Loucy (cell line): ENCODE data around the gene MSRB2.

Experiments
- H2AFZ ChIP-seq: fragments of 200-600 bp; sonication (generic); 2 replicates; pipeline ENCODE4 v1.6.0; 2016; ENCODE audit warnings: antibody characterized with exemption, mild to moderate bottlenecking, low read length, moderate library complexity
- H3F3A ChIP-seq: fragments of 200-600 bp; 2 replicates; pipeline ENCODE4 v1.6.0; 2016; ENCODE audit warnings: antibody characterized with exemption, low read depth, mild to moderate bottlenecking
- H3K27me3 ChIP-seq: fragments of 200-600 bp; sonication (generic); 2 replicates; pipeline ENCODE4 v1.6.1; 2014; ENCODE audit warnings: low read length, mild to moderate bottlenecking; ENCODE audit not compliant: insufficient read depth, poor library complexity, severe bottlenecking
- H3K36me3 ChIP-seq: fragments of 200-600 bp; sonication (generic); 2 replicates; pipeline ENCODE4 v1.6.1; 2016; ENCODE audit warnings: low read length; ENCODE audit not compliant: insufficient read depth
- H3K4me1 ChIP-seq: fragments of 200-600 bp; sonication (generic); 2 replicates; pipeline ENCODE4 v1.5.1; 2014; ENCODE audit warnings: low read length, mild to moderate bottlenecking; ENCODE audit not compliant: insufficient read depth, poor library complexity, severe bottlenecking
- H3K4me2 ChIP-seq: fragments of 200-600 bp; sonication (generic); 2 replicates; pipeline ENCODE4 v1.6.0; 2014; ENCODE audit warnings: antibody characterized with exemption, low read length, low read depth, mild to moderate bottlenecking; ENCODE audit not compliant: poor library complexity, severe bottlenecking
- H3K4me3 ChIP-seq: fragments of 200-600 bp; sonication (generic); 2 replicates; pipeline ENCODE4 v1.5.1; 2014; ENCODE audit warnings: low read length, mild to moderate bottlenecking, mixed read lengths; ENCODE audit not compliant: poor library complexity, severe bottlenecking
- H3K79me2 ChIP-seq: fragments of 200-600 bp; sonication (generic); 2 replicates; pipeline ENCODE4 v1.6.1; 2014; ENCODE audit warnings: low read length; ENCODE audit not compliant: insufficient read depth
- H3K9ac ChIP-seq: fragments of 200-600 bp; sonication (generic); 2 replicates; pipeline ENCODE4 v1.6.0; 2014; ENCODE audit warnings: mild to moderate bottlenecking, low read depth, low read length, moderate library complexity; ENCODE audit not compliant: poor library complexity, severe bottlenecking
- H3K9me2 ChIP-seq: fragments of 200-600 bp; sonication (generic); replicated peaks from 2 replicates; pipeline ENCODE4 v1.6.1; 2016; ENCODE audit warnings: low read depth, low read length, mixed read lengths
- H3K9me3 ChIP-seq: fragments of 200-600 bp; sonication (generic); 2 replicates; pipeline ENCODE4 v1.6.1; 2014; ENCODE audit warnings: mild to moderate bottlenecking, antibody characterized with exemption, low read length, low read depth; ENCODE audit not compliant: insufficient read depth
- H4K20me1 ChIP-seq: fragments of 200-600 bp; sonication (generic); 2 replicates; pipeline ENCODE4 v1.6.0; 2014; ENCODE audit warnings: antibody characterized with exemption, low read length, mild to moderate bottlenecking; ENCODE audit not compliant: insufficient read depth, poor library complexity, severe bottlenecking
- EZH2phosphoT487 ChIP-seq: fragments of 200-600 bp; IDR thresholded peaks from 2 replicates; pipeline ENCODE4 v1.6.1; 2018; ENCODE audit warnings: antibody characterized with exemption, mild to moderate bottlenecking, moderate library complexity, borderline replicate concordance
- TF ChIP-seq, protein P1 (sequence below): fragments of 200-600 bp; sonication (generic); conservative IDR thresholded peaks from 2 replicates; pipeline ENCODE4 v1.5.1; 2014; ENCODE audit warnings: mild to moderate bottlenecking, antibody characterized with exemption, low read length

MSRB2 gene

DNA sequence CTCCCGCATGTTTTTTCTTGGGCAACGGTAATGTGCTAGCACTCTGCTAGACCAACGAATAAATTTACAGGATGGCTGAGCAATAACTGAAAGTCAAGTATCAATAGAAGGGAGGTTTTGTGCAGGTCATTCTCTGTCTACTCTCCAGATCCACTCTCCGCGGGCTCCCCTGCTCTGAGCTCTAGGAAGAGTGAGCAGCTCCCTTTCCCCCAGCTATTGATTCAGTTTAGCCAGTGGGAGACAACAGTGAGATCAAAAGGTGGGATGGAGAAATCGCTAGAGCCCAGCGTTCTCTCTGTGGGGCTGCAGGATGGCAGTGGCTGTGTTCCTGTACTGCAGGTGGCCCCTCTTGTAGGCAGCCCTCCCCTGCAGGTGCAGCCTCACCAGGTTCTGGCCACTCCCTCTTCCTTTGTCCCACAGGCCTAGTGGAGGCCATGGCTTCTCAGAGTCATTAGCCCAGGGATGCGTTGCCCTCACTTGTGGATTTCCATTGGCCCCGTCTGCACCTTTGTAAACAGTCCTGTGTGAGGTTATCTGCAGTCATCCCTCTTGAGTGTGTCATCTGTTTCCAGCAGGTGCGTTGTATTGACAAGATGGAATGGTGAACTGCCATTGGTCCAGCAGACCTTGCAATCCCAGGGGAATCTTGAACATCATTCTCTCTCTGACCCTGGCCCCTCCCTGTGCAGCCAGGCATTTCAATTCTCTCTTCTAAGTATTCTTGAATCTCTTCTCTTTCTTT is 11.1 kb downstream of the MSRB2 start:
- no peak overlapping the region for H2AFZ ChIP-seq
- H3K9ac ChIP-seq = no peak overlapping the region
- 0 out of 2 replicates have a peak, but pooled peaks cover under 1% of the 10 kb centered on the region for H3K9me3 ChIP-seq
- H3K79me2 ChIP-seq = no peaks in the 10 kb centered on the region
- H3F3A ChIP-seq = no peaks in the 10 kb centered on the region
- no peaks in the 10 kb centered on the region for H3K9me2 ChIP-seq
- no peaks in the 10 kb centered on the region for H4K20me1 ChIP-seq
- no peaks in the 10 kb centered on the region for H3K4me1 ChIP-seq
- no peak overlapping the region for H3K4me2 ChIP-seq
- H3K27me3 ChIP-seq = no peaks in the 10 kb centered on the region
- H3K36me3 ChIP-seq = no peaks in the 10 kb centered on the region
- H3K4me3 ChIP-seq = no peak overlapping the region
- no peak for TF ChIP-seq EZH2phosphoT487
- TF ChIP-seq, protein P1, sequence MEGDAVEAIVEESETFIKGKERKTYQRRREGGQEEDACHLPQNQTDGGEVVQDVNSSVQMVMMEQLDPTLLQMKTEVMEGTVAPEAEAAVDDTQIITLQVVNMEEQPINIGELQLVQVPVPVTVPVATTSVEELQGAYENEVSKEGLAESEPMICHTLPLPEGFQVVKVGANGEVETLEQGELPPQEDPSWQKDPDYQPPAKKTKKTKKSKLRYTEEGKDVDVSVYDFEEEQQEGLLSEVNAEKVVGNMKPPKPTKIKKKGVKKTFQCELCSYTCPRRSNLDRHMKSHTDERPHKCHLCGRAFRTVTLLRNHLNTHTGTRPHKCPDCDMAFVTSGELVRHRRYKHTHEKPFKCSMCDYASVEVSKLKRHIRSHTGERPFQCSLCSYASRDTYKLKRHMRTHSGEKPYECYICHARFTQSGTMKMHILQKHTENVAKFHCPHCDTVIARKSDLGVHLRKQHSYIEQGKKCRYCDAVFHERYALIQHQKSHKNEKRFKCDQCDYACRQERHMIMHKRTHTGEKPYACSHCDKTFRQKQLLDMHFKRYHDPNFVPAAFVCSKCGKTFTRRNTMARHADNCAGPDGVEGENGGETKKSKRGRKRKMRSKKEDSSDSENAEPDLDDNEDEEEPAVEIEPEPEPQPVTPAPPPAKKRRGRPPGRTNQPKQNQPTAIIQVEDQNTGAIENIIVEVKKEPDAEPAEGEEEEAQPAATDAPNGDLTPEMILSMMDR = no peak

DNA sequence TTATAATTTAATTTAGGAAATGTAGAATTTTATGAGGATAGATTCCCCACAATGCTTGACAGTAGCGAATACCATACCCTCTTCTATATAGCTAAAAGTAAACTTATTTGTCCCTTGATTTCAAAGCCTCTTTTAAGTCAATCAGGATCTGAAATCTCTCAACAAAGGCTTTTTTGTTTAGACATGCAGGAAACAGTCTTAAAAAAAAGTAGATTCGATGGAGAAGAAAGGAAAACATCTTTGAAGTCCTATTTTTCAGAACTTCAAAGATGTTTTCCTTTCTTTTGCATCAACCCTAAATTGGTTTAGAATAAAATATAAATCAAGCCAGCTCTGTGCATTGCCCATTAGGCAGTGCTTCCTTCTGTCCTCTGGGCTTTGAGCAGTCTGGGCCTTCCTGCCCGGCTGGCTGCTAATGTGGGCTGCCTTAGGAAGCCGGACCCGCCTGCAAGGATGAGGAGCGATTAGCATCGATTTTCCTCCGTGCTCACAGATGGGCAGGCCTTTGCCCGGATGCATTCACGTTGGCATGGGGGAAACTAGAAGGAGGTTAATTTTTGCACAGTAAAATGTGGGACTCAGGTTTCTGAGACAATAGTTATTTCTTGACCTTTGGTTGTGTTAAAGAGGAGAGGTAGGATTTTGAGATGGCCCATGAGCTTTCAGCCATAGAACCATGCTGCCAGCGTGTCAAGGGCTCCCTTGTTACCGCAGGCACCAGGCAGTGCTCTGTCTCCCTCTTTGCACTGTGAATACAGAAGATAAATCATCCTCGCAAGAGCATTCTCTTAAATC is 15.5 kb downstream of the MSRB2 start:
- H3K79me2 ChIP-seq = no peaks in the 10 kb centered on the region
- H2AFZ ChIP-seq = no peak overlapping the region
- no peaks in the 10 kb centered on the region for H3K9me2 ChIP-seq
- no peaks in the 10 kb centered on the region for H3F3A ChIP-seq
- H3K36me3 ChIP-seq = peaks cover 3% of the 10 kb centered on the region; the same call in 1 of the 2 replicates
- TF ChIP-seq EZH2phosphoT487 = no peak
- TF ChIP-seq, protein P1 = no peak
- H4K20me1 ChIP-seq = no peaks in the 10 kb centered on the region
- no peaks in the 10 kb centered on the region for H3K4me1 ChIP-seq
- H3K9ac ChIP-seq = no peak overlapping the region
- no peak overlapping the region for H3K4me3 ChIP-seq
- H3K27me3 ChIP-seq = no peaks in the 10 kb centered on the region
- H3K4me2 ChIP-seq = no peak overlapping the region
- no peaks in the 10 kb centered on the region for H3K9me3 ChIP-seq

DNA sequence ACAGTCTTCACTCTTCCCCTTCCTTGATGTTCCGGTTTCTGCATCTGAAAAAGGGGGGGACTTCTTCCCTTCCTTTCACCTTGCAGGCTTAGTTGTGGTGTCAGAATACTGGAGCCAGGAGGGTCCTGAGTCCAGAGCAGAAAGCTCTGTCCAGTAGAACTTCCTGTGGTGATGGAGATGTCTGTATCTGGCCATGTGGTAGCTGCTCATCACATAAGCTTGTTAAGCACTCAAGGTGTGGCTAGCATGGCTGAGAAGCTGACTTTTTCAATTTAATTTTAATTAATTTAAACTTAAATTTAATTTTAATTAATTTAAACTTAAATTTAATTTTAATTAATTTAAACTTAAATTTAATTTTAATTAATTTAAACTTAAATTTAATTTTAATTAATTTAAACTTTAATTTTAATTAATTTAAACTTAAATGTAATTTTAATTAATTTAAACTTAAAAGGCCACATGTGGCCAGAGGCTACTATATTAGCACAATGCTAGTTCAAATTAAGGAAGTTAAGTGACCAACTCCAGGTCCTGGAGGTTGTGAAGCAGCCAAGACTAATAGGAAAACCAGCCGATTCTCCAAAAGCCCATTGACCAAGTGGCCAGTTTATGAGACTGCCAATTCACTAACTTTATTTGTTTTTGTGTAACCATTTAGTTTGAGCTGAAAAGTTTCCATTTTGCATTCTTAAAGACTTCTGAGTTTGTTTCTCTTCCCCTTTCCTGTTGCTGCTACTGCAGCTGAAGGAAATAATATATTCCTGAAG is 16.3 kb downstream of the MSRB2 start:
- Histone ChIP-seq H3K79me2 (no peaks in the 10 kb centered on the region), H3K36me3 (peaks cover 3% of the 10 kb centered on the region; the same call in 1 of the 2 replicates), H3K4me1 (no peaks in the 10 kb centered on the region)

More for the DNA sequence above, 16.3 kb downstream of the MSRB2 start:
- Histone ChIP-seq H3K4me2 (no peak overlapping the region), H4K20me1 (no peaks in the 10 kb centered on the region), H2AFZ (no peak overlapping the region), H3K9me2 (no peaks in the 10 kb centered on the region), H3K9ac (no peak overlapping the region), H3K4me3 (no peak overlapping the region), H3K27me3 (no peaks in the 10 kb centered on the region), H3F3A (no peaks in the 10 kb centered on the region), H3K9me3 (no peaks in the 10 kb centered on the region)
- no peak for TF ChIP-seq EZH2phosphoT487
